Measurements from ENCODE around the gene ZNF670.
"Not testable (repeated sequence)": the region's sequence is repeated elsewhere in the genome, so short reads cannot be mapped to it uniquely, and the experiment has no call there.

The ZNF670 gene

GRCh38 chr1:247037511-247038320, 40.9 kb downstream of the ZNF670 start:
- no peak for DNase-seq

- not testable (repeated sequence) for DNase-seq
Observed at GRCh38 chr1:247032306-247032705, 46.3 kb downstream of the ZNF670 start.
